Fibroblast of skin of left biceps (primary cell): ENCODE results near the gene RAD51B.

Source experiments
- DNase-seq, 2 experiments: peaks; one replicate each; pipeline ENCODE4 v3.0.0-alpha.2; 2013; ENCODE audit warnings: low read depth in 2 of 2

Gene RAD51B

DNA sequence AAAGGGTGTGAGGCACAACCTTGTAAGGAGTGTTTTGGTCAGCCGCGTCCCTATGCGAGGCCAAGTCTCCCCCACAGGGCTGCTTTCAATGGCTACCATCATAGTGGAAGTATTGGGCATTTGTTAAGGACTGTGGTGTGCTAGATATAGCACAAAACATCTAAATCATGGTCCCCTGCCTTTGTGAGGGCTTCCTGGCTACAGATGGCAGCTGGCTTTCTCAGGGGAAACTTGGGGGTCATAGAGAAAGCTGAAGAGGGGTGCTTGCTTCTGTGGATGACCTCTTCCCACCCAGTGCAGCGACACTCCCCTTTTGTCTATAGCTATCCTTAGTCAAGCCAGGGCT, 657.5 kb downstream of the RAD51B start:
- DNase-seq, result no peak

DNA sequence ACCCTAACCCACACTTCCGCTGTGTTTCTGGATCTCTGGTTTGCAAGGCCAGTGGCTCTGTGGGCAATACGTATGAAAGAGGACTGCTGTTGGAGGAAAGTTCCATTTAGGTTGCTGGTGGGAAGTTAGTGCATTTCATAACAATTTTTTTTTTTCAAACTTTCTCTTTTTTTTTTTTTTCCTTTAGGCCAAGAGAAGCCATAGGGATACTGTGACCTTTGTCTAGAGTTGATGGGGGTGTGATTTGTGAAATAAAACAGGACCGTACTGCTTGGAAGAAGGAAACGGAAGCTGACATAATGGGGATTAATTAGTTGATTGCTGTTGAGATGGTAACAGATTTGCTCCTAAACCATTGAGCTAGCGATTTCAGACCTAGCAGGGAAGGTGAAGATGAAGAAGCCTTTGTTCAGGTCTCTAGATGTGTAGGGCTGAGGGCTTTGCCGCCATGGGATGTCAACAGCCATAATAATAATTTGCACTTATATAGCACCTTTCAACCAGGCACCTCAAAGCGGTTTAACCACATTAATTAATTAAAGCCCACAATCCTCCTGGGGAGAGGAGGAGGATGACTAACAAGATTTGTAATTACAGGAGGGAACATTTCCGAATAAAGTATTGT, 658.0 kb downstream of the RAD51B start:
- no peak for DNase-seq

DNA sequence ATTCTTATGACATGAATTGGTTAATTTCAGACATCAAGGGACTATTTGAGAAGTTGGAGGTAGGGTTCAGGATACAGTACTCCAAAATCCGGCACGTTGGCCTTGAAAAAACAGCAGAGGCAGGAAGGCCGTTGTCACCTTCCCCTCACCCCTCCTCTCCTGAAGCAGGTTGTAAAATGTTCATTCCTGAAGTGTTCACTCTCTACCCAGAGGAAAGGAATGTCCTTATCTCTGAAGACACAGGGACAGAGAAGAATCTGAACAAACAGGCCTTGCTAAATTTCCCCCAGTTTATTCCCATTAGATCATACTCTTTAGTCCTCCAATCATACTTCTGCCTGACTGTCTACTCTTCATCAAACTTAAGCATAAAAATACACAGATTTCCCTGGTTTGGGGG, 659.7 kb downstream of the RAD51B start:
- DNase-seq, result no peak

GRCh38 chr14:68482018-68482417, 662.4 kb downstream of the RAD51B start:
- DNase-seq, result no peak

- DNase-seq, result no peak
Observed at GRCh38 chr14:68482772-68483395, 663.3 kb downstream of the RAD51B start.

DNA sequence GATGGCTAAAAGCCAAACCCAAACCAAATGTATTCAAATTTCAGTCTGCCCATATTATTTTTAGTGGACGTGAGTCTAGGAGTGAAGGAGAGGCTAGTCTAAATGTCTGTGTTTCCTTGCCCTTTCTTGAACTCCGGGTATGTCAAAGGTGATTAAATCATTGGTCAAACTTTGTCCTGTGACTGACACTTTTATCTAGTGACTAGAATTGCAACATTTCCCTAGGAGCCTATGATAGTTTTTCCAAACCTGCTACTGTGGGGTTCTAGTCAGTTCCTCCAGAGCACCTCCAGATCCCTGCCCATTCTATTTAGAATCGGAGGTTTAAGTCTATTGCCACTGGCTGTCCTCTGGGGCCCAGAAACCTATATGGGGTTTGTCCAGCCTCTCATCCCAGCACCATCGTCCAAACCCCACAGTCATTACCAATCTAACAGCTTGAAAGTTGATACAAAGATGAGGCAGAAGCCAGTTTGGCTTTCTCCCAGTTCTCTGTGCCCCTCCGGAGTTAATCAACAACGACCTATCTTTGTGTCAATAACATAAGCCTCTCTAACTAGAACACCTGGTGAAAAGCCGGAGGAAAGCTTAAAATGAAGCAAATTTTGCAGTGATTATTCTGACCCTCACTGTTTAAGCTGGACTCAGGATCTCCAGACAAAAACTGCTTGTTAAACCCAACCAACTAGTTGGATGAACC, 666.6 kb downstream of the RAD51B start:
- DNase-seq, result no peak

DNA sequence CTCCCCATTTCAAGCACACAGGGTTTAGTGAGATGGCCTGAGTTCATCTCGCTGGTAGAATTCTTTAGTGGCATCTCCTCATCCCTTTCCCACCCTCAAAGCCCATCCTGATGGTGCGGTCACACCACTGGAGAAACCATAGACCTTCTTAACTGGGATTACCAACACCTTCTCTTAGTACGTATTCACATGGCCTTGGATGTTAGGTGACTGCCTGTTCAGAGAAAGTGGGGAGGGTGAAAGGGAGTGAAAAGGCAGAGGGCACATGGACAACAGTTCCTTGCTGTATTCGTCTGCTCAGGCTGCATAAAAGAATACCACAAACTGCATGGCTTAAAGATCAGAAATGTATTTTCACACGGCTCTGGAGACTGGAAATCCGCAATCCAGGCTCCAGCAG, 667.2 kb downstream of the RAD51B start:
- no peak for DNase-seq

DNA sequence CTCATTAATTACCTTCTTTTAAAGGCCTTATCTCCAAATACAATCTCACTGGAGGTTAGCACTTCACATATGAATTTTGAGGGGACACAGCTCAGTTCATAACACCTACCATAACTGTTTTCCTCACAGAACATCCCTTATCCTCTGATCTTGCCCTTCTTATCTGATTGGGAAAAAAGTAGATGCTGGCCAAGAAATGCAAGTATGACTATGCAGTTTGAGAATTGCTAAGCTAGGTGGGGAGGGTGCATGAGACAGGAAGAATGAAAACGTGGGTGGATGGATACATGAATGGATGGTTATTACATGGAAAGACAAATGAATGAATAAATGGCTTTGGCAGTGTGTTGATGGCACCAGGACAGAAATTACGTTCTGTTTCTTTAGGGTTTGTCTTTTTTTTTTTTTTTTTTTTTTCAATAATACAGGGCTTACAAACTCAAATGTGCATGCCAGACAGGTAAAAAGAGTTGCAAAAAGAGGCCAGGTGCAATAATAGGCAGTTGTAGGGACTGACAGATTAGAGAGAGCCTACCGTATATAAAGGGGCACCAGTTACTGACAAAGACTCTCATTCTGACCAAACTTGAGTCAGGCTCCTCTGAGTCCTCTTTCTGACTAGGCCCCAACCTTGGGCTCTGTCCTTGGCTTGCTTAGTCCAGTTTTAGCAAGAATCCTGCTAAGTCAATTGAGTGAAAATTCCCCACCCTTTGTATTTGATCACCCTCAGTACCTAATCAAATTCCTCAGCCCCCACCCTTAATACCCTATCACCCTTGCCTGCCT, 668.4 kb downstream of the RAD51B start:
- no peak for DNase-seq

- DNase-seq, result no peak
Observed at GRCh38 chr14:68491793-68492192, 672.2 kb downstream of the RAD51B start.

DNA sequence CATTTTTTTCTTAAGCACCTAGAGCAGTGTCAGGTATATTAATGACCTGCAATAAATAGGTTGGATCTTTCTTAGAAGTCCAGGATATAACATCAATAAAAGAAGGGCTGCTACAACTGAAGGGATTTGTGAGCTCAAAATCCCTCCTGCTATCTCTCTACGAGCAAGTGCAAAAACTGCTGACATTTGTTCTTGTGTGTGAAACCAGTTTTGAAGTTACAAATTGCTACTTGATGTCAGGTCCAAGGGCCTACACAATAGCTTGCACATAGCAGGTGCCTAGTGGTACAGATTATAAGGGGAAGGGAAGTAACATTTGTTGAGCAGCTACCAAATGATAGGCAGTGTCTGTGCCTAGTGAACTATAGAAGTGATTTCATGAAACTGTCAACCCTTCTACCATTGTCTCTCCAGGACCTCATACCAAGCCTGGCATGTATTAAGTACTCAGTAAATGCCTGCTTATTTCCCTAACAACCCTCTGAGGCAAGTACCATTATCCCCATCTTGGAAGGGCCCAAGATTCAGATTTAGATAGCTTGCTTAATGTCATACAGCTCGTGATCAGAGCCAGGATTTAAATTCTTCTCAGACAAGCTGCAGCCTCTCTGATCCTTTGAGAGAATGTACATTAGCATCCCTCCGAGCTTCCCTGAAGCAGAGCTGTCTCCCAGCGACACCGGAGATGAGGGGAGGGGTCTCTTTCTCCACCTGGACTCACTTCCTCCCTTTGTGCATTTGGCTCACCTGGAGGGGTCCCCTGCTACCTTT, 673.0 kb downstream of the RAD51B start:
- no peak for DNase-seq

DNA sequence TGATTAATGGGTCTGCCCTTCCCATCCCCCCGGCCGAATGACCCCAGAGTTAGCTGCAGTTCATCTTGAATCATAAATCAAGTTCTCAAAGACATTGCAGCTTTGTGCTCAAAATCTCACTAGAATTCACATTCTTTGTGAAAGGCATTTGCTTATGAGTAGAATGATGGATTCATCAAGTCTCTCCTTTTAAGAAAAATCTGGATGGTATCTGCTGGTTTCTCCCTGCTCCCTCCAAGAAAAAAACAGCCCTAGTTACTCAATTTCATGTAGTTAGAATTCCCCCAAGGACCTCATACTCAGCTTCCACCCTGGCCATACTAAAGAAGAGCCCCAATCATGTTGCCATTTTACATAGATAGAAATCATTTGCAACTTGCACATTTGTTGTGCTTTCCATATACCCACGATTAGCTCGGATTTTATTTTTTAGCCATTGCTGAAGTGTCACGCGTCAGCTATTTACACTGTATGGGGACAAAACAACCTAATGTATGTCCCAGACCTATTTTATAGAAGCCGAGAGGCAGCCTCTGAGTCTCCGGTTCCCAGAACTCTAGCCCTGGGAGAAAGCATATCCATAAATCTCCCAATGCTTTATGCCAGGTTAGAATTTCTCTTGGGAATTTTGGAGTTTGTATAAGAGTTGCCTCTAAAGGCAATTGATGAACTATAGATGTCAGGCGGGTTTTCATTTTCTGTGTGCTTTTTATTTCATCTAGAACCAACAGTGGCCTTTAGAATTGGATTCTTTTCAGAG, 673.8 kb downstream of the RAD51B start:
- no peak for DNase-seq

GRCh38 chr14:68495101-68496039, 675.8 kb downstream of the RAD51B start:
- DNase-seq, result no peak

GRCh38 chr14:68497011-68497410, 677.4 kb downstream of the RAD51B start:
- peak in 1 of 2 experiments; percentile 40 for DNase-seq

- no peak for DNase-seq
Observed at GRCh38 chr14:68499451-68499850, 679.9 kb downstream of the RAD51B start.

GRCh38 chr14:68501171-68501570, 681.6 kb downstream of the RAD51B start:
- no peak for DNase-seq

DNA sequence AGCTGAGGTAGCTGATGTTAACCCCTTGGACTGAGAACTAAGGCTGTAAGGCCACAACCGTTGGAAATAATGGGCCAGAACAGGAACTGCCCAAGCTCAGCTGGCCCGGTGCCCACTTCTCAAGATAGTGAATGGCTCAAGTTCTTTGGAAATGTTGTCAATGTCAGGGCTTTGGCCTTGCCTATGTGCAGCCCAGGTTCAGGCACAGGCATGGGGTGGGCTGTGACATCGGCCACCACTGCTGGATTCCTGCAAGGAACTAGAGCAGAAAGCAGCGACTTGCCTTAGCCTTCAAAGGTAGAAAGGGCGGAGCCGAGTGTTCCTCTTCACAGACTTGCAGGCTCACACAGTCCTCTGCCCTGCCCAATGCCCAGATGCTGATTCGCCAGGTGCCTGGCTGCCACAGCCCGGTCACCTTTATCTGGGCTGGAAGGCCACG, 682.1 kb downstream of the RAD51B start:
- DNase-seq, result no peak

GRCh38 chr14:68502230-68502629, 682.7 kb downstream of the RAD51B start:
- no peak for DNase-seq

GRCh38 chr14:68503186-68503825, 683.7 kb downstream of the RAD51B start:
- no peak for DNase-seq

DNA sequence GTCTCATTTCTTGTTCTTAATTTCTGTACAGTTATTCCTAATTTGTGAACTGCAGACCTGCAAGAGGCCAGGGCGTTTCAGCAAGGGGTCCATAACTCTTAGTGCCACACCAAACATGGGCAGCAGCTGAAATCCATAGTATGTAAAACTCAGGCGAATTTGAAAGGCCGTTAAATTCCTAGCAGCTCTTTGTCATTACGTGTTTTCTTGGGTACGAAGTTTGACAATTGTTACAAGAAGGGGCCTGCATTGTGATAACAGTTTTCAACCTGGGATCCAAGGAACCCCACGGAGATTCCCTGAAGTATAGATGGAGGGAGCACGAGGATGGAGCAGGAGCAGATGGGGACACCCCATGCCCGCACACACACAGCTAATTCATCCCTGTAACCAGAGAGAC, 685.3 kb downstream of the RAD51B start:
- no peak for DNase-seq
